ENCODE measurements around the gene PACS2. TPM values are rescaled to one million over a fixed set of nuclear protein-coding genes. Genes with fewer than 3 reads are reported as not detected.

The PACS2 gene
- total RNA-seq, 1 experiment from 2014 or later, result 57.7 TPM

- Mint-ChIP-seq H3K4me3 (ENCODE audit: unreplicated experiment) (no peak overlapping the region), H3K9me3 (ENCODE audit: unreplicated experiment) (no peaks in the 10 kb centered on the region), H3K27ac (ENCODE audit: low read depth, unreplicated experiment) (no peak overlapping the region), H3K36me3 (ENCODE audit: insufficient read depth, unreplicated experiment) (no peaks in the 10 kb centered on the region), H3K27me3 (ENCODE audit: insufficient read depth, unreplicated experiment) (no peaks in the 10 kb centered on the region), H3K4me1 (ENCODE audit: insufficient read depth, unreplicated experiment) (peaks cover 14% of the 10 kb centered on the region)
- CTCF ChIA-PET, result no interaction called here
- DNase-seq (ENCODE audit: unreplicated experiment), result no peak
- POLR2A ChIA-PET, result no interaction called here
- BruUV-seq (replicated peaks), result no TSS peak
- TF ChIP-seq CTCF (IDR thresholded peaks at IDR 0.05; ENCODE audit: unreplicated experiment), result no peak
- intact Hi-C loops (cut with micrococcal nuclease), result no loop called here
Observed at GRCh38 chr14:105331575-105332349, 17.2 kb downstream of the PACS2 start.

DNA sequence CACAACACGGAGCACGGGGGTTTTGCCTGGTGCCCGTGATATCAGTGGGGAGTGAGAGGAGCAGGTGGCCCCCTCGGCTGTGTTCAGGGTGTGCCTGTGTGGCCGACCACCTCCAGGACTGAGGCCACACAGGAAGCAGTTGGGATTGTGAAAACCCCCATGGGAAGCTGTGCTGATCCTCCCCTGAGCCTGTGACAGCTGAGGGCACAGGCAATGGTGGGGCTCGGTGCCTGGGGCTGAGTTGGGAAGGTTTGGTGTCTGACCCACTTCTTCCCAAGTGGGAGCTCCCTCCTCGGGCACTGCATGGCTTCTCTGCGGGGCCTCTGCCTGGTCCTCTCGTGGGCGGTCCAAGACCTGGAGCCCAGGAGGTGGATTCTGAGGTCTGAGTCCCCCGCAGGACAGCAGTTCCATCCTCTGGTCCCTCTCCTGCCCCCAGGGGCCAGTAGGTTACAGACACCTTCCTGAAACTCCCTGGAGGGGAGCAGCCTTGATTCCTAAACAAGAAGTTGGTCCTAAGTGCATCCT lies 17.9 kb downstream of the PACS2 start:
- BruUV-seq (replicated peaks), result no TSS peak
- CTCF ChIA-PET, result no interaction called here
- H3K9me3 Mint-ChIP-seq (ENCODE audit: unreplicated experiment), result no peaks in the 10 kb centered on the region

GRCh38 chr14:105333020-105333490 lies 18.5 kb downstream of the PACS2 start:
- Mint-ChIP-seq H3K4me1 (ENCODE audit: insufficient read depth, unreplicated experiment) (peaks cover 14% of the 10 kb centered on the region), H3K4me3 (ENCODE audit: unreplicated experiment) (no peak overlapping the region), H3K27me3 (ENCODE audit: insufficient read depth, unreplicated experiment) (no peaks in the 10 kb centered on the region), H3K9me3 (ENCODE audit: unreplicated experiment) (no peaks in the 10 kb centered on the region), H3K27ac (ENCODE audit: low read depth, unreplicated experiment) (no peak overlapping the region), H3K36me3 (ENCODE audit: insufficient read depth, unreplicated experiment) (no peaks in the 10 kb centered on the region)
- BruUV-seq (replicated peaks), result no TSS peak
- CTCF ChIA-PET, result no interaction called here
- intact Hi-C loops (cut with micrococcal nuclease), result no loop called here
- TF ChIP-seq CTCF (IDR thresholded peaks at IDR 0.05; ENCODE audit: unreplicated experiment), result no peak
- POLR2A ChIA-PET, result no interaction called here
- DNase-seq (ENCODE audit: unreplicated experiment), result no peak

More for the DNA sequence above, 17.9 kb downstream of the PACS2 start:
- no peaks in the 10 kb centered on the region for H3K36me3 Mint-ChIP-seq (ENCODE audit: insufficient read depth, unreplicated experiment)
- TF ChIP-seq CTCF (IDR thresholded peaks at IDR 0.05; ENCODE audit: unreplicated experiment), result no peak
- H3K4me1 Mint-ChIP-seq (ENCODE audit: insufficient read depth, unreplicated experiment), result peaks cover 14% of the 10 kb centered on the region
- POLR2A ChIA-PET, result no interaction called here
- DNase-seq (ENCODE audit: unreplicated experiment), result no peak
- H3K27me3 Mint-ChIP-seq (ENCODE audit: insufficient read depth, unreplicated experiment), result no peaks in the 10 kb centered on the region
- H3K4me3 Mint-ChIP-seq (ENCODE audit: unreplicated experiment), result no peak overlapping the region
- H3K27ac Mint-ChIP-seq (ENCODE audit: low read depth, unreplicated experiment), result no peak overlapping the region
- intact Hi-C loops (cut with micrococcal nuclease), result no loop called here

GRCh38 chr14:105333613-105334364 lies 19.2 kb downstream of the PACS2 start:
- POLR2A ChIA-PET, result no interaction called here

More at GRCh38 chr14:105333613-105334364, 19.2 kb downstream of the PACS2 start:
- intact Hi-C loops (cut with micrococcal nuclease), result no loop called here
- Mint-ChIP-seq H3K4me3 (ENCODE audit: unreplicated experiment) (no peak overlapping the region), H3K27ac (ENCODE audit: low read depth, unreplicated experiment) (no peak overlapping the region), H3K4me1 (ENCODE audit: insufficient read depth, unreplicated experiment) (peaks cover 14% of the 10 kb centered on the region), H3K9me3 (ENCODE audit: unreplicated experiment) (no peaks in the 10 kb centered on the region), H3K36me3 (ENCODE audit: insufficient read depth, unreplicated experiment) (no peaks in the 10 kb centered on the region), H3K27me3 (ENCODE audit: insufficient read depth, unreplicated experiment) (no peaks in the 10 kb centered on the region)
- CTCF ChIA-PET, result interaction anchor here (0.6 to 1.3 kb wide), 4 partner anchors 13 to 349 kb away, joined by 3 to 6 read pairs (median 3); no protein-coding TSS in a partner anchor
- no peak for DNase-seq (ENCODE audit: unreplicated experiment)
- no TSS peak for BruUV-seq (replicated peaks)
- no peak for TF ChIP-seq CTCF (IDR thresholded peaks at IDR 0.05; ENCODE audit: unreplicated experiment)
